Right lung (tissue), 5 donors: ENCODE data around the gene ASCC3. TPM values are rescaled to one million over a fixed set of nuclear protein-coding genes. Genes with fewer than 3 reads are reported as not detected.

Experiments
- DNase-seq, 2 donors: peaks; one replicate each; pipeline ENCODE4 v3.0.0-alpha.2; 2013
- polyA plus RNA-seq, 5 donors: library from polyadenylated mRNA; unstranded; fragments of 120-200 nt; gene quantifications; one replicate each; pipeline versions ENCODE4 v1.2.1 to v1.2.3, GENCODE V29; 2013; ENCODE audit warnings: inconsistent platforms in 1 of 5, low replicate concordance in 1 of 5; ENCODE audit not compliant: insufficient read length in 5 of 5, insufficient read depth in 1 of 5

The ASCC3 gene
- polyA plus RNA-seq, 5 donors, result 18.4 to 26.2 (median 23.1) TPM

DNA sequence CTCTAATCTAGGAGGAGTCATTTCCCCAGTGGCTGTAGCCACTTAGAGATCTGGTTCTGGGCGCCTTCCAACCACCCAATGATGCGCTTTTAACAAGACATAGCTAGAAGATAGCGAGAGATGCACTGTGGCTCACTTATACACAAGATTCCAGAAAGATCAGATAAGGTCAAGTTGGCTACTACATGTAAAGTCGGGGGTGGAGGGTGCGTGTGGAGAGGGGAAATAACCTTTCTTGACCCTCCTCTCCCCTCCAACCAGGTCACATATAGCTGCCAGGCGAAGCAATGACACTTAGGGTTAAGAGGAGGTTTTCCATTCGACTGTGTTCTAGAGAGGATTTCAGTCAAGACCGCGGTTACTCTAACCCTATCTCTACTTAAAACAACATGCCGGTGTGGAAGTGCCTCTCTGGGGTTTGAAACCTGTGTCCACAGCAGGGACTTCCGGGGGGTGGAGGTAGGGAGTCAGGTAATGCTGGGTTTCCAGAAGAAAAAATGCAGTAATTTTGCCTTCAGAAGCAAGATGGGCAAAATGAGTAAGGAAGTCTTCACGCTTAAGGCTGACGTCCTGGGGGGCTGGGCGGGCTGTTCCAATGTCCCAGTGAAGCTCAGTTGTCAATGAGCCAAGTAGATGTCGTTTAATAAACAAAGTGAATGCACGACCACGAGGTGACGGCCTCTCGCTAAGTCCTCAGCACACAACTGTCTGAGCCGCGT lies 414.6 kb downstream of the ASCC3 start:
- DNase-seq, result no peak

DNA sequence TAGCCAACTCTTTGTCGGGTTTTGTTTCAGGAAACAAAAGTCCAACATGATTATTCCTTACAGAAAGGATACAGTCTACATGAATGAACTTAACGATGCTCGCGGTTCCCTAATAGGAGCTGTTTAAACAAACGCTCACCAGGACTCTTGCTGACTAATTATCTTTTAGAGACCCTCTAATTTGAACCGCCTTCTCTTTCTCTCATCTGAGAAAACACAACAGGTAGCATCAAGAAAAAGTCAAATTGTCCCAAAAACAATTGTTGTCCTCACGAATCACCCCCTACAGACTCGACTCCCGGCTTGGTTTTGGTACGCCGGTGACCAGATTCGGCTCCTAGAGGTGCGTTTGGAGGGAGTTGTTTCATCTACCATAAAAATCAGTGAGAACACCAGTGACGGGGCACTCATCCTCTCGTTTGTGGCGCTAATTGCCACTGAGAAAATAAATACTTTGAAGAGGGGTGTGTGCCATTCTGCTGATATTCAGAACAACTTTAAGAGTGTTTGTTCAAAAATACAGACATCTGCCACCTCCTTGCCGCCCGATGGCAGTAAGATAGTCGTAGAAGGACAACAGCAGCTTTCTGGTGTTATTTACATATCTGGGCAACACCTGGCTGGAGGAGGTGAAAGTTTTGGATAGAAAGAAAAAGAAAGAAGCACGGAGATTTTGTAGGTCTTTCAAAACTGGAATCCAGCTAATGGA lies 415.3 kb downstream of the ASCC3 start:
- DNase-seq, result no peak

DNA sequence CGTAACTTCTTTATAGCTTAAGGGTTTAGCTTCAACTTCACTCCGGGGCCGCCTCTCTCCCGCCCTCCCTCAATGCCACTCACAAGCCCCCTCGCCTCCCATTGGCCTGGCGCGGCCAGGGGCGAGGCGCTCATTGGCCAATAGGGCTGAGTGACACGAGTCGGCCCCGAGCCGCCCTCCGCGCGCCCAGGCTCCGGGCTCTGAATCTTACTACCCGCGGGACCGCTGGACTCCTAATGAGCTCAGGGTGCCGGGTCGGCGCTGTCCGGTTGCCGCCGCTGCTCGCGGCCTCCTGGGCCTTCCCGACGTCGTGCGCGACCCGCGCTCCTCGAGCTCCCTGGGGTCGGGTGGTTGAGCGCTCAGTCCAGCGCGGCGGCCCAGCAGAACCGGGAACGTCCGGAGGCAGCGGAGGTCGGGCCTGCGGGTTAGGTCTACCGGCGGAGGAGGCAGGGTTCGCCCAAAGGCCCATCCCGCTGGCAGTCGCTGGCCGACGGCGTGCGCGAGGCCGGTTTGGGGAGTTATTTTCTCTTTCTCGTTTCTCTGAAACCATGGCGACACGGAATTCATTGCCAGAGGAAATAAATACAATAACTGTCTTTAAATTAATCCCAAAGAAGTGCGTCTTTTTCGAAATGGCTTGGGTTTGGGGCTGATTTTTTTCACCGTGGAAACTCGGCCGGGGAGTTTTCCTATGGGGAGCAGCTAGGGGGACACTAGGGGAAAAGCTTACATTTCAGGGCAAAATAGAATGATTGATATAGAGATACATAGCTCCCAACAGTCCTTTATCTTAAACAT lies 416.0 kb downstream of the ASCC3 start, which contains the start of gene SIM1:
Gene SIM1 (minus strand): TSS at position 19 of the 798 bp plus-strand sequence. CDS start 1,453 bp downstream, outside the sequence.
- DNase-seq, result peak; percentile 67

DNA sequence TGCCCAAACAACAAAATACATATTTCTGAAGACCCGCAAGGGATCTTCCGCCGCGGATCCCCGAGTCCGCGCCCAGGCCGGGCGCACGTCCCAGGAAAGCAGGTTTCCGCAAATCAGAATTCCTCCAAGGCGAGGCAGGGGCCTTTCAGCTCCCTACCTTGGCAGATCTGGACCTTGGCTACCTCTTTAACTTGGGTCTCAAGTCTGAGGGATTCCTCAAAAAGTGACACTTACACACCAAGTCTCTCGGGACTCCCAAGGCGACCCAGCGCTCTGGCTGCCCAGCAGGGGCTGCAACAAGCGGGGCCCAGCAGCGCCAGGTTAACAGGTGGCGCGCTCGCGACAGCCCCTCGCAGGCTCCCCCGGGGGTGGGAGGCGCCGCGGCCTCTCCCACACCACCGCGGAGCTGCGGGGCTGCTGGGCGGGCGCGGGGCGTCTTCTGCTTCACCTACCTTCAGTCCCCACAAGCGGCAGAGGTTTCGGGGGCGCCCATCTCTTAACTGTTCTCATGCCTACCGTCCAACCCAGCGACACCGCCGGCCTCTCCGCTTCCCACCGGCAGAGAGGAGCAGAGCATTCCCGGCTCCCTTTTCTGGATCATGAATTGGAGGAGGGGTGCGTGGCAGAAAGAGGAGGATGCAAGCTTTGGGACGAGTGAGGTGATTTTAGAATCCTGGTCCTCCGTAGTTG lies 416.8 kb downstream of the ASCC3 start:
- no peak for DNase-seq

DNA sequence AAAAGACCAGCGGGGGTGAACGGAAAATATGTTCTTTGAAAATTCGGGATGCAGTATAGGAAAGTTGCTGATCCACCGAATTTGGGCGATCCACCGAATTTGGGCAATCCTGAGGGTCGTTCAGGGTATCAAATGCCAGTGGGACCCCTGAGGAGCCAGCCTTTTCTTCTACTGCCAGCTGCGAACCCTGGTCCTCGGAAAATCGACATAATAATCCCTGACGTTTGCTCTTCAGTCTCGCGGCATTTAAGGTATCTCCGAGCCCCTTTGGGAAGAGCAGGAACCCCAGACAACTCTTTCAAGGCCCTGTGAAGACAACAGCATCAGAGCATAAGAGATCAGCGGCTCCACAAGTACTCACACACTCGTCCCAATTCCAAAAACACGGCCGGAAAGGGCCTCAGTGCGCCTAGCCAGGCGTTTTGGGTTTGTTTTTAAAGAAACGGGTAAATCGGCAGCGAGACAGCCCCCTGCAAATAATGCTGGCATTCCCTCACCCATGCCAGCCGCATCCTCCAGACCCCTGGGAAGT lies 417.4 kb downstream of the ASCC3 start:
- no peak for DNase-seq

DNA sequence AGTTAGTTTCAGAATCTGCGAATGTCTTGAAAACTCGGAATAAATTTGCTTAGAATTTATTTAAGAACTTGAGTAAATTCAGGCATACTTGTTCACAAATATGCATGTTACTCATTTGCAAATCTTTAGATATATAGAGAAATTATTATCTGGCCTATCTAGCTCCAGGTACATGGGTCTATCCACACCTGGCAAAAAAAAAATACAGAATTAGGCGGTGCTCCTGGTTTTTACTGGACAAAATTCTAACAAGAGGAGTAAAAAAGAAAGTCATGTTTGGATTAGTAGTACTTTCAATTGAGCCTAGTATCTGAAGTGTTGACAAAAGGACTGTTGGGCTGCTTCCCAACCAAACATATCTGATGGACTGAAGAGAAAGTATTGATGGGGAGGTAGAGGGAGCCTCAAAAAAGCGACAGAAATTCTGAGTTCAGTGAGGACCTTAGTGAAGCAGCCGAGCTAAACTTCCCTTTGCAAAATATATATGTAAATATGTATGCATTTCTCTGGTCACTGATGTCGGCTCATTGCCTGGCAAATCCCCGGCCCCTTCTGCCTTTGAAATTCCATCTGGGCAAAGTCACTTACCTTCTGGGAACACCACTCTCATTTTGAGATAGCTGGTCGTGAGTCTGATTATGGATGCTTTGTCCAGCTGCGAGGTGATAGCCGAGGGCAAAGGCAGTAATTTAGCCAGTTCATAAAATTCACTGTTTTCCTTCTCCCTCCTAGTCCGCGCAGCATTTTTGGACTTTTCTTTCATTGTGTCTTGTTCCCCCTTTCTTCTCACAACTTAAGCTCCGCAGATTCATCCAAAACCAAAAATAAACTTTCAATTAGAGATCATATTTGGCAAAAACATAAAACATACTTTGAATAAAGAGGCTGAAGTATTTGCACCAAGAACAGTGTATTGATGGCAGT lies 418.2 kb downstream of the ASCC3 start:
- DNase-seq, result no peak

DNA sequence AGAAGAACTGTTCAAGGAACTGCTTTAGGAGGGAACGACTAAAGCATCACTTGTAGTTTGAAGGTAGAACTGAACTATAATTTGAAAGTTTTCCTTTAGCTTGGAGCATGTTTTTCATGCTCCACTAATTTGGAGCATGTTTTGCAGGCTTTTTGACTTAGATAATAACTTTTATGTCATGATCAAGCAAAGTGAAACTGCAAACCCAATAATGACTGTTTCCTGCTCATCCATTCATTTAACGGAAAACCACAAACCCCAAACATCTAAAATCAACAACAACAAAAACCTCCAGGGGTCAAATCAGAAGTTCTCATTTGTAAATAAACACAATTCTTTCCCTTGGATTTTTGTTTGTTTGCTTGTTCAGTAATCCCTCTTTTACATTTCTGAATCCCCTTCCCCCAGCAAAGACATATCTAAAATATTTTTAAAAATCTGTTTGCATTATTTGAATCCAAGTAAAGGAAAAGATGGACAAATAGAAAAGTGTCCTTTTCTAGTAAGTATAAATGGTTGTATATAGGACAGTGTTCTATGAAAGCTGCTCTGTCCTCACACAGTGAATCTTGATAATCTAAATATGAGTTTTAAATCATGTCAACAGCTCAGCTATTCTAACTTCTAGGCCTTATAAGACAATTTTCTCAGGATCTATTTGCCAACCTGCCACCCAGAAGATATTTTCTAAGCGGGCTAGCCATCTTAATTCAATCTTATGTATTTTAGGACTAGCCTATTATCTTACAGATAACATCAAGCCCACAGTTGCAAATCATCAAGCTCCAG lies 419.0 kb downstream of the ASCC3 start:
- DNase-seq, result no peak

DNA sequence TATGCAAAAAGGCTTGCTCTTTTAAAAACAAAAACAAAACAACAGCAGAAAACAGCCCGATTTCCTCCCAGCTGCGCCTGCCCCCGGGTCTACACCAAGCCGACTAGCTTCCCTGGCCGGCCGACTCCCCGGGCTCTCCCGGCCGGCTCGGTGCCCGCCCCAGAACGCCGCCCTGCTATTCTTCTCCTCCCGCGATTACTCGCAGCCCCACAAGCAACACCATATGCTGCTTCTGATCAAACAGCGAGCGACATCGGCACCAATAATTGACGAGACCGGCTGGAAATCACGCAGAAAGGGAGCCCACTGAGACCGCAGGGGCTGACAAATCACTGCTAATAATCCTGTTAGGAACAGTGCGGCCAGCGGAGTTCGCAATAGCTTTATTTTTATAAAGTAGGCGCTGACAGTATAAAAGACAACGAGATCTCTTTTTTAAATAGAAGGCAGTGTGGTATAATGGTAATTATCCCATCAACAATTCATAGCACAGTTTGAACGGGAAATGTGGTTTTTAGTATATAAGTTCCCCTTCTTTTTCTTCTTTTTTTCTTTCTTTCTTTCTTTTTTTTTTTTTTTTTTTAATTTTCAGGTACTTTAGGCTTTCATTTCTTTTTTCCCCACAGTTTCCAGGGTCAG lies 419.7 kb downstream of the ASCC3 start:
- no peak for DNase-seq

DNA sequence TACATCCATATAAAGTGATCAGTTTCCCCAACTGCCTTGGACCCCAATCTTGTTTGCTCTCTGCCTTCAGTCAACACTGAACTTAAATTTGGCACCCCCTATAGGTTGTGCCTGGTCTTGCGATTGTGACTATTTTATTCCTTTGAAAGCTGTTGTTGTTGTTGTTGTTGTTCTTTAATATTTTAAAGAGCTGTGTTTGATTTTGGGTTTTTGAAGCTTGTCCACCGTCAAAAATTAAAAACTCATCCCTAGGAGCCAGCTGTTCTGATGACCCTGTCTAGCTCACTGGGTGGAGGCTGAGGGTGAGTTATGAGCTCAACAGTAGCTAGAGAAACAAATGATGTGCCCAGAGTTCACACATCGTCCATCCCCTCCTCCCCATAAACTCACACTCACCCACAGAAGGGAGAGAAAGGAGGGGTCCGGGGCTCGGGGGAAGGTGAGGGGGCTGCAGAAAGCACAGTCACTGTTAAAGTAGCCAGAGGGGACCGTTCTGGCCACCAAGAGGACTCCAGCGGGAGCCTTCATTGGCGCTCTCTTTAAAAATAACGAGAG lies 420.4 kb downstream of the ASCC3 start:
- DNase-seq, result no peak

DNA sequence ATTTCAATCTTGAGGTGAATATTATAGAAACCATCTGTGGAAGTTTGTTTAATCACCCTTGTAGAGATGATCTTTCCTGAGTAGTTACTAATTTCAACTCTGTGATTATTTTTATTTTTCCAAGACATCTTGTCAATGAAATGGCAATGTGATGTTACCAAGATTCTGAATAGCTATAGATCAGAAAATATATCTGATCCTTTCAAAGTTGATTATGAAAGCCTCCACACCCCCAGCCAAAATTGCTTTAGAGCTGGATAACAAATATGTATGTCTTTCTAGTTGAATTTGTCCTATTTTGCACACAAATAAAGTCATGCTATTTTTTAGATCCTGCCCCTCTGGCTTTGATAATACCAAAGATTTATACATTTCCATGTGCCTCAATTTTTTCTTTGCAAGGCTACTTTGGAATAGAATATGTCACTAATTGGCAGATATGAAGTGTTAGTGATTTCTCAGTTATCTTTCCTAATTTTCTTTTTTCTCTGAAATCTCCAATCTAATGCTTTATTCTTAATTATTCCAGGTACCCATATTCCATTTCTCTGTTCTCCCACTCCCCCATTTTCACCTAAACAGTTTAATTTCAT lies 421.4 kb downstream of the ASCC3 start:
- no peak for DNase-seq

DNA sequence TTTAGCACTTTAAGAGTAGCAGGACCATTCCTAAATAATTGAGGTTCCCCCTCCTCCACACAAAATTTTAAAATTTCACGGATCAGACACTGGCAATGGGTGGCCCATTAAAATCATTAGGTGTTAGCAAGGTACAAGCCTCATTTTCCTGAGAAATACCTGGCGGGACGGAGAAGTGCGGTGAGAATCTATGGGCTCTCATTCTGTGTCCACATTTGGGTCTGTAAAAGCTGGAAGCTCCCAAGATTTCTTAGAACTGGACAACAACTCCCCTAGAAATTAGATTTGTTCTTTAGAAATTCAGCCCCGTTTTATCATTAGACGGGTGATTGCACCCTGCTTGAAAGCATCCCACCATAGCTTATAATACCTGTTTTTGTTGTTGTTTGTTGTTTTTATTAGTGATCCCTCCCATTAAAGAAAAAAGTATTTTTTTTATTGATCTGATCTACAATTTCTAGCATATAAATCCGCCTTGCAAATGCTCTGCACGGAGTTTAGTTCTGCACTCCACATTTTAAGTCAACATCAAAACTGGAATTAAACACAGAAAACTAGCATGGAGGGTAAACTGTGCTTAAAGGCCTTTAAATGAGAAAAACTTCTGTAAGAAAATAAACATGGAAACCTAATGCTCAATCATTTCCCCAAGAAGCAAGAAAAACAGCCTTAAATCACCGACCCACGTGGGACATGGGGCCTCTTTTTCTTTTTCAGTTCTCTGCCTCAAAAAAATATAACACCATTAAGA lies 422.1 kb downstream of the ASCC3 start:
- no peak for DNase-seq
